ENCODE results near the gene CHST8. TPM values are rescaled to one million over a fixed set of nuclear protein-coding genes. Genes with fewer than 3 reads are reported as not detected.
"Not testable (repeated sequence)": the region's sequence is repeated elsewhere in the genome, so short reads cannot be mapped to it uniquely, and the experiment has no call there.

CHST8 gene
- total RNA-seq, 1 donor from 2014 or later = not detected

GRCh38 chr19:33808399-33808798 lies 186.6 kb downstream of the CHST8 start:
- intact Hi-C loops (cut with micrococcal nuclease) = no loop called here

GRCh38 chr19:33809960-33810359 lies 188.2 kb downstream of the CHST8 start:
- intact Hi-C loops (cut with micrococcal nuclease) = no loop called here

- intact Hi-C loops (cut with micrococcal nuclease) = no loop called here
Observed at GRCh38 chr19:33810821-33811220, 189.1 kb downstream of the CHST8 start.

- intact Hi-C loops (cut with micrococcal nuclease) = no loop called here
Observed at GRCh38 chr19:33811246-33811645, 189.5 kb downstream of the CHST8 start.

- intact Hi-C loops (cut with micrococcal nuclease) = no loop called here
Observed at GRCh38 chr19:33811736-33812387, 190.1 kb downstream of the CHST8 start.

- intact Hi-C loops (cut with micrococcal nuclease) = no loop called here
Observed at GRCh38 chr19:33812388-33813330, 190.9 kb downstream of the CHST8 start.

- intact Hi-C loops (cut with micrococcal nuclease) = no loop called here
Observed at GRCh38 chr19:33813391-33814101, 191.8 kb downstream of the CHST8 start.

GRCh38 chr19:33814181-33815165 lies 192.7 kb downstream of the CHST8 start:
- intact Hi-C loops (cut with micrococcal nuclease) = no loop called here

GRCh38 chr19:33815380-33816340 lies 193.9 kb downstream of the CHST8 start:
- intact Hi-C loops (cut with micrococcal nuclease) = no loop called here

- intact Hi-C loops (cut with micrococcal nuclease) = no loop called here
Observed at GRCh38 chr19:33818411-33818810, 196.7 kb downstream of the CHST8 start.

- intact Hi-C loops (cut with micrococcal nuclease) = not testable (repeated sequence)
Observed at GRCh38 chr19:33819078-33819477, 197.3 kb downstream of the CHST8 start.

GRCh38 chr19:33819506-33819879 lies 197.7 kb downstream of the CHST8 start:
- intact Hi-C loops (cut with micrococcal nuclease) = no loop called here

- intact Hi-C loops (cut with micrococcal nuclease) = loop anchor here (1.0 kb wide), 2 partner anchors 24 to 42 kb away; partner anchors contain the start of gene KCTD15
Observed at GRCh38 chr19:33819880-33820781, 198.4 kb downstream of the CHST8 start.

GRCh38 chr19:33821871-33822270 lies 200.1 kb downstream of the CHST8 start:
- intact Hi-C loops (cut with micrococcal nuclease) = no loop called here

All from T-helper 2 cell treated with Interferon-gamma antibody and Interleukin-4, amounts not matched to agents 100 ng/mL and 5 ng/mL, for 36 hours (primary cell).